ENCODE measurements around the gene EHD4.

EHD4 gene

DNA sequence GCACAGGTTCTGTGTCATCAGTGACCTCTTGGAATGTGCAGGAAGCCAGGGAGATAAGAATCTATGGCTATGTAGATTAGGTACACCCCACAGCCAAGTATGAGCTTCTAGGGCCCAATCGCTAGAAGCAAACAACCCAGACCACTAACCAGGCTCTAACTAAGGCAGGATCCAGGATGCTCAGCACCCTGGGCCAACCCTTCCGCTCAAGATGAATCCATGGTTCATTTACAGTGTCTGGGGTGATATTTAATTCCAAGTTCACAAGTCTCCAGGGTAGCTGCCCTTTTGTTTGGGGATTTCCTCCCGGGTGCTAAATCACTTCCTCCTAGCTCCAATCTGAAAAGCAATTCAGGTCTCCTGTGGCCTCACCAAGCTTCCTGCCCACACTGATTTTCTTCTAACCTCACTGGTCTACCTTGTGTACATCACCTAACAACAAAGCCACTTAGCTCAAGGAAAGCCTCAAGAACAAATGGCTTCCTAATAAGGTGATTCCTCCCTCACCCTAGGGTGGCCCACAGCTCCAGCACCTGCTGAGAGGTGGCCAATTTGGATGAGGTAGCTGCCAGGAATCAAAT lies 2.4 kb downstream of the EHD4 start:
- DNase-seq (ENCODE audit: extremely low read depth, low read depth), result no peak
- TF ChIP-seq, protein P1, sequence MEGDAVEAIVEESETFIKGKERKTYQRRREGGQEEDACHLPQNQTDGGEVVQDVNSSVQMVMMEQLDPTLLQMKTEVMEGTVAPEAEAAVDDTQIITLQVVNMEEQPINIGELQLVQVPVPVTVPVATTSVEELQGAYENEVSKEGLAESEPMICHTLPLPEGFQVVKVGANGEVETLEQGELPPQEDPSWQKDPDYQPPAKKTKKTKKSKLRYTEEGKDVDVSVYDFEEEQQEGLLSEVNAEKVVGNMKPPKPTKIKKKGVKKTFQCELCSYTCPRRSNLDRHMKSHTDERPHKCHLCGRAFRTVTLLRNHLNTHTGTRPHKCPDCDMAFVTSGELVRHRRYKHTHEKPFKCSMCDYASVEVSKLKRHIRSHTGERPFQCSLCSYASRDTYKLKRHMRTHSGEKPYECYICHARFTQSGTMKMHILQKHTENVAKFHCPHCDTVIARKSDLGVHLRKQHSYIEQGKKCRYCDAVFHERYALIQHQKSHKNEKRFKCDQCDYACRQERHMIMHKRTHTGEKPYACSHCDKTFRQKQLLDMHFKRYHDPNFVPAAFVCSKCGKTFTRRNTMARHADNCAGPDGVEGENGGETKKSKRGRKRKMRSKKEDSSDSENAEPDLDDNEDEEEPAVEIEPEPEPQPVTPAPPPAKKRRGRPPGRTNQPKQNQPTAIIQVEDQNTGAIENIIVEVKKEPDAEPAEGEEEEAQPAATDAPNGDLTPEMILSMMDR (IDR thresholded peaks at IDR 0.05; ENCODE audit: low read depth, low read length), result no peak

DNA sequence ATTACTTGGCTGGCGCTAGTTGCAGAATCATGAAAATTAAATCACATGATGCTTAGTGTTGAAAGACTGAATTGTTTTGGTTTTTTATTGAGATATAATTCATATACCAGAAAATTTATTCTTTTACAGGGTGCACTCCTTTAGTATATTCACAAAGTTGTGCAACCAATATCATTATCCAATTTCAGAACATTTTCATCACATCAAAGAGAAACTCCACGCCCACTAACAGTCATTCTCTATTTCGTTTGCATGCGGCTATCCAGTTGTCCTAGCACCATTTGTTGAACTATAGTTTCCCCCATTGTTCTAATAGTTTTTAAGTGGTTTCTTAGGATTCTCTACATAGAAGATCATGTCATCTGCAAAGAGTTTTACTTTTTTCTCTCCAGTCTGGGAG lies 3.7 kb downstream of the EHD4 start:
- TF ChIP-seq, protein P1 (IDR thresholded peaks at IDR 0.05; ENCODE audit: low read depth, low read length), result no peak
- no peak for DNase-seq (ENCODE audit: extremely low read depth, low read depth)

DNA sequence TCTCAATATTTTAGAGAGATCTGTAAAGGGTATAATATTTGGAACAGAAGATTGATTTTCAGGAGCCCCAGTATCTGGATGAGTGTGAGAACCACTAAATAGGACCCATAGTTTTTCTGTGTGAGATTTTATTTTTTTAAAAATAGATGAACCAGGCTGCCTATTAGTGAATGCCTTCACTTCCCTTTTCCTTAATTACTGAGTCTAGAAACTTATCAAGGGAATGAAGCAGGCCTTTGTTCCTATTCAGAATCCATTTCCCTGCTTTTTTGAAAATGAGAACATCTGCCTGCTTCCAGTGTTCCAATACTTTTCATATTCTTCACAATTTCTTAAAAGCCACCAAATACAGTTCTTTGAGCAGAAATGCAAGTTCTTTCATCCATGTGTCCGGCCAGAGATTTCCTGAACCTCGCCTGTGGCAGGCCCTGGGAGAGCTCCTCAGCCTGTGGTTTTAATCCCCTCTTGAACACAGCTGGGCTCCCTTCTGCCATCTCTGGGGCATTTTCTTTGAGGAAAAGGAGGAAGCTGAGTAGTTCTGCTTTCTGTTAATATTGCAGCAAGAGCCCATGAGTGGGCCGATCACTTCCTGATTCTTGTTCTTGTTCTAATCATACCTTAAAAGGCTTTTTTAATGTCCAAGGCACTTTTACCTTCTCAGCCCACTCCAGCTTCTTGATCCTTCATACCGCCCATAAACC lies 4.7 kb downstream of the EHD4 start:
- TF ChIP-seq, protein P1 (IDR thresholded peaks at IDR 0.05; ENCODE audit: low read depth, low read length), result no peak

DNA sequence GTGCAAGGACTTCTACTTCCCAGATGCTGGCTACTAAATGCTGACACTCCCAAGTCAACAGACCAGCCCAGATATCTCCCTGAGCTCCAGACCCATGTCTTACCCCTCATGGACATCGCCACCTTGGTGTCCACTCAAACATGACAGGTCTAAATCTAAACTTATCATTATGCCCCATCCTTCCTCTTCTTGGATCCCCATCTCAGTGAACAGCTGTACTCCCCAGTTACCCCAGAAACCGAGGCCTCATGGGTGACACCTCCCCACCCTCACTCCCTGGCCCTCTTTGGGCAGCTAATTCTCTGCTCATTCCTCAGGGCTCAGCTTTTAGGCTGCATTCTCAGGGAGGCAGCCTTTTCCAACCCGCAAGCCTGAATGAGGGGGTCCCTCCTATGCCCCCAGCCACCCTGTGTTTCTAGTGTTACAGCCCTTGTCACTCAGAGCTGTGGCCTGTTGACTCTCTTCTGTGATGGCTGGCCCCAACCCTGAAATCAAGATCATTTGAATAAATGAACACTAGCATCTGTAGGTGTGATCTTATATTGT lies 5.4 kb downstream of the EHD4 start:
- no peak for DNase-seq (ENCODE audit: extremely low read depth, low read depth)
- TF ChIP-seq, protein P1 (IDR thresholded peaks at IDR 0.05; ENCODE audit: low read depth, low read length), result no peak

More for the DNA sequence above, 4.7 kb downstream of the EHD4 start:
- DNase-seq (ENCODE audit: extremely low read depth, low read depth), result no peak

DNA sequence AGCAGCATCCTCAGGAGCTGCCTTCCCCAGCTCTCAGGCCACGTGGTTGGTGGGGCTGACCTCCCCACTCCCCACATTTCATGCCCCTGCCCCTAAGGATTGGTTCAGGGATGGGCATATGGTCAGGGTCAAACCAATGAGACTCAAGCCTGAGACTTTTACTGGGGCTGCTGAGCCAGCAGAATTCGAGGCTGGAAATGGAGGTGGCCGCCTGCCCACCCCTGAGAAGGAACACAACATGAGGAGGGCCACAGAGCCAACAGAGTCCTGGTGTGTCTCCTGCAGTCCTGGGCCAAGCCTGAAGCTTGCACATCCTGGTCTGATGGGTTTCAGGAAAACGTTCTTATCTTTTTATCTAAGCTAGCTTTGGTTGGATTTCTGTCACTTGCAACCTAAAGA lies 5.9 kb downstream of the EHD4 start:
- TF ChIP-seq, protein P1 (IDR thresholded peaks at IDR 0.05; ENCODE audit: low read depth, low read length), result no peak
- DNase-seq (ENCODE audit: extremely low read depth, low read depth), result no peak

DNA sequence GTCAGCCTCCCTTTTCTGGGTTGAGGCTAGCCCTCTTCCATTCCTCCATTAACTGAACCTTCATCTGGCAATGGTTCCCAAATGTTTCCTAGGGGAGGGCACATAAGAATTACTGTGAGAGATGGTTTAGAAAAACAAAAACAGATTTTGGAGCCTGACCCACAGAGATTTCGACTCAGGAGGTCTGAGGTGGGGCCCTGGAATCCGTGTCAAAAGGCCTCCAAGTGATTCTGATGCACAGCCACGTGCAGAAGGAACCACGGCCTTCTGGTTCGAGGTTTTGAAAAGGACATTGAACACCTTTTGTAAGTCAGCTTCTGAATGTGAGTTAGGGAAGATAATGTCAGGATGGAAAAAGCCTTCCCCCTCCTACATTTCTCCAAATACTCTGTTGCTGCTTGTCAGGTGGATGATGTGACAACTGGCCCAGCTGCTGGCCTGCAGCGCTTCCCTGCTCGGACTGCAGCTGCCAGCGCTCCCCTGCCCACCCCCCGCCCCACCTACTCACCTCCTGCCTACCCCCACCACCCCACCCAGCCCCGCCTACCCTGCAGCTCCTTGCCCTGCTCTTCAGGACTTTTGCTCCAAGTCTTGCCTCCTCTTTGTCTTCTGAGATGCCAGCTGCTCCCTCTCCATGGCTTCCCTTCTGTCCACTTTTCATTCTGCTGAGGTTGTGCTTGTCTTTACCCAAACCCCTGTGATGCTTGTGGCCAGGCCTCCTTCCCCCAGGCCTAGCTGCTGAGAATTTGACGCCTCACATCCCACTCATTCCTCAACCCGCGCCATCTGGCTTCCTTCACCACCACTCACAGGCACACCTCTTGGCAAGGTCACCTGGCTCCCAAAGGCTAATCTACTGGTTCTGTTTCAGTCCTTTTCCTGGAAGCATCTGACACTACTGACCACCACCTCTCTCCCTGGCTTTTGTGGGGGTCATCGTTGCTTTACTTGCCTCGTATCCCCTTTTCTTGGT lies 6.6 kb downstream of the EHD4 start:
- TF ChIP-seq, protein P1 (IDR thresholded peaks at IDR 0.05; ENCODE audit: low read depth, low read length), result no peak
- no peak for DNase-seq (ENCODE audit: extremely low read depth, low read depth)

Data from AG09319 (cell line).